ENCODE data around the gene COL4A2.

The COL4A2 gene

GRCh38 chr13:110328573-110328972 lies 21.5 kb downstream of the COL4A2 start:
- Histone ChIP-seq H3K27ac (ENCODE audit: insufficient read depth, low read length, poor library complexity, severe bottlenecking) (no peak overlapping the region), H3K27me3 (replicated peaks; ENCODE audit: control insufficient read depth, insufficient read depth, low read length, poor library complexity, severe bottlenecking) (no peaks in the 10 kb centered on the region), H3K4me1 (ENCODE audit: control insufficient read depth, insufficient read depth, low read length, poor library complexity, severe bottlenecking) (no peaks in the 10 kb centered on the region), H3K9me3 (ENCODE audit: control insufficient read depth, low read length) (no peaks in the 10 kb centered on the region), H3K4me3 (ENCODE audit: insufficient read depth, low read depth, low read length, poor library complexity, severe bottlenecking) (no peak overlapping the region), H3K36me3 (ENCODE audit: control insufficient read depth, insufficient read depth, low read length) (no peaks in the 10 kb centered on the region)
- no peak for DNase-seq

GRCh38 chr13:110329258-110329657 lies 22.2 kb downstream of the COL4A2 start:
- DNase-seq = no peak
- H3K4me1 ChIP-seq (ENCODE audit: control insufficient read depth, insufficient read depth, low read length, poor library complexity, severe bottlenecking) = no peaks in the 10 kb centered on the region
- H3K27ac ChIP-seq (ENCODE audit: insufficient read depth, low read length, poor library complexity, severe bottlenecking) = no peak overlapping the region
- no peaks in the 10 kb centered on the region for H3K27me3 ChIP-seq (replicated peaks; ENCODE audit: control insufficient read depth, insufficient read depth, low read length, poor library complexity, severe bottlenecking)
- H3K36me3 ChIP-seq (ENCODE audit: control insufficient read depth, insufficient read depth, low read length) = no peaks in the 10 kb centered on the region
- no peaks in the 10 kb centered on the region for H3K9me3 ChIP-seq (ENCODE audit: control insufficient read depth, low read length)
- H3K4me3 ChIP-seq (ENCODE audit: insufficient read depth, low read depth, low read length, poor library complexity, severe bottlenecking) = no peak overlapping the region

GRCh38 chr13:110329798-110330461 lies 22.8 kb downstream of the COL4A2 start:
- no peak overlapping the region for H3K27ac ChIP-seq (ENCODE audit: insufficient read depth, low read length, poor library complexity, severe bottlenecking)
- H3K36me3 ChIP-seq (ENCODE audit: control insufficient read depth, insufficient read depth, low read length) = no peaks in the 10 kb centered on the region
- no peak for DNase-seq
- no peaks in the 10 kb centered on the region for H3K9me3 ChIP-seq (ENCODE audit: control insufficient read depth, low read length)
- H3K4me1 ChIP-seq (ENCODE audit: control insufficient read depth, insufficient read depth, low read length, poor library complexity, severe bottlenecking) = no peaks in the 10 kb centered on the region
- no peak overlapping the region for H3K4me3 ChIP-seq (ENCODE audit: insufficient read depth, low read depth, low read length, poor library complexity, severe bottlenecking)
- H3K27me3 ChIP-seq (replicated peaks; ENCODE audit: control insufficient read depth, insufficient read depth, low read length, poor library complexity, severe bottlenecking) = no peaks in the 10 kb centered on the region

DNA sequence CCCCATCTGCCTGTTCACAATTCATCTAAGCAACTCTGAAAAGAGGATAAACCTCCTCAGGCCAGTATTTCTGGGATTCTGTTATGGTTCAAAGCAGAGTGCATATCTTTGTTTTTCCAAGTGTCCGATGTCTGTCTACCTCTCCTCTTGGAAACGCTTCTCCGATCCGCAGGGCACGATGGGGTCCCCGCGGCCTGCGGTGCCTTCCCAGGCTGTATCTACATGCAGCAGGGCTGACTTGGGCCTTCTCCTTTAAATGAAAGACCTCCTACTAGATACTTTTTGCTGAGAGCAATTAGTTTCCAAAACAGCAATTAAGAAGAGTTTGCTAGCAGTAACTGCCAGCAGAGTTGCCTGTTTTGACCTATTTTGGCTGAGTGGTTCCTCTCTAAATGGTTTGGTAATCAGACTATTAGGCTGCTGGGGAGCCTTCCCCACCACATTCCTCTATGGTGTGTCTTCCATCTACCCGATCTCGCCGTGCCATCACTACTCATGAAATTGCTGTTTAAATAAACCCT lies 23.5 kb downstream of the COL4A2 start:
- DNase-seq = no peak
- H3K27me3 ChIP-seq (replicated peaks; ENCODE audit: control insufficient read depth, insufficient read depth, low read length, poor library complexity, severe bottlenecking) = no peaks in the 10 kb centered on the region
- no peaks in the 10 kb centered on the region for H3K36me3 ChIP-seq (ENCODE audit: control insufficient read depth, insufficient read depth, low read length)
- H3K4me1 ChIP-seq (ENCODE audit: control insufficient read depth, insufficient read depth, low read length, poor library complexity, severe bottlenecking) = no peaks in the 10 kb centered on the region
- no peak overlapping the region for H3K4me3 ChIP-seq (ENCODE audit: insufficient read depth, low read depth, low read length, poor library complexity, severe bottlenecking)
- no peaks in the 10 kb centered on the region for H3K9me3 ChIP-seq (ENCODE audit: control insufficient read depth, low read length)
- no peak overlapping the region for H3K27ac ChIP-seq (ENCODE audit: insufficient read depth, low read length, poor library complexity, severe bottlenecking)

DNA sequence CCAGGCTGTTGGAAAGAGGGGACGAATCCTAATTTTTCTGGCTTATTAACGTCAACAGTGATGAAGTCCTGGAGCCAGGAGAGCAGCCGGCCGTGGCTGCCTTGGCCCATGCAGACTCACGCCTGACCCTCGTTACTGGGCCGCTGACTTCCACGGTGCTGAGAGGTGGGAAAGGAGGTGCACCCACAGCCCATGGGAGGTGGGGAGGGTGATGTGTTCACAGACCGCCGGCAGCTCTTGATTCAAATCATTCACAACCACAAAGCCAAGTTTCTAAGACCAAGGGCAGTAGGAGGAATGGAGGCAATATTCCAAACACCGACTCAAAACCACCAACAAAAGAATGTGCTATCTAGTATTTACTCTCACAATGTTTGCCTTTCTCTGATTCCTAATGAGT lies 24.3 kb downstream of the COL4A2 start:
- no peak overlapping the region for H3K4me3 ChIP-seq (ENCODE audit: insufficient read depth, low read depth, low read length, poor library complexity, severe bottlenecking)
- H3K9me3 ChIP-seq (ENCODE audit: control insufficient read depth, low read length) = no peaks in the 10 kb centered on the region
- no peaks in the 10 kb centered on the region for H3K27me3 ChIP-seq (replicated peaks; ENCODE audit: control insufficient read depth, insufficient read depth, low read length, poor library complexity, severe bottlenecking)
- no peaks in the 10 kb centered on the region for H3K36me3 ChIP-seq (ENCODE audit: control insufficient read depth, insufficient read depth, low read length)
- no peak for DNase-seq
- H3K4me1 ChIP-seq (ENCODE audit: control insufficient read depth, insufficient read depth, low read length, poor library complexity, severe bottlenecking) = no peaks in the 10 kb centered on the region
- H3K27ac ChIP-seq (ENCODE audit: insufficient read depth, low read length, poor library complexity, severe bottlenecking) = no peak overlapping the region

GRCh38 chr13:110332750-110333149 lies 25.7 kb downstream of the COL4A2 start:
- no peak for DNase-seq
- Histone ChIP-seq H3K9me3 (ENCODE audit: control insufficient read depth, low read length) (no peaks in the 10 kb centered on the region), H3K27me3 (replicated peaks; ENCODE audit: control insufficient read depth, insufficient read depth, low read length, poor library complexity, severe bottlenecking) (no peaks in the 10 kb centered on the region), H3K4me1 (ENCODE audit: control insufficient read depth, insufficient read depth, low read length, poor library complexity, severe bottlenecking) (no peaks in the 10 kb centered on the region), H3K4me3 (ENCODE audit: insufficient read depth, low read depth, low read length, poor library complexity, severe bottlenecking) (no peak overlapping the region), H3K36me3 (ENCODE audit: control insufficient read depth, insufficient read depth, low read length) (no peaks in the 10 kb centered on the region), H3K27ac (ENCODE audit: insufficient read depth, low read length, poor library complexity, severe bottlenecking) (no peak overlapping the region)

DNA sequence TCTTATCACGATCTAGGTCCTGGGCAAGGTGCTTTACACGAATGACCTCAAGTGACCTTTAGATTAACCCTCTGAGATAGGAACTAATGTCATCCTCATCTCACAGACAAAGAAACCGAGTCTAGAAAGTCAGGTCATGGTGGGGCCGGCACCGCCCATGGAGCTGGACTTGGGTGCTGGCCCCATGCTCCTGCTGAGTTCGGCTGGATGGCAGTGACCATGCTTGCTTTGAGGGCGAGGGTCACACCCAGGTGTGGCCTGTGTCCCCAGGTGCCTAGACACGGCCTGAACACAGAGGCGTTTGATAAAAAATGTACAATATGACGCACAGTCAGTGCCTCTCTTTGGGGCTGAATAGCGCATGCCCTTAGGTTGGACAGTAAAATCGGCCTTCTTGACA lies 26.8 kb downstream of the COL4A2 start:
- no peaks in the 10 kb centered on the region for H3K9me3 ChIP-seq (ENCODE audit: control insufficient read depth, low read length)
- DNase-seq = no peak
- H3K4me3 ChIP-seq (ENCODE audit: insufficient read depth, low read depth, low read length, poor library complexity, severe bottlenecking) = no peak overlapping the region
- no peaks in the 10 kb centered on the region for H3K36me3 ChIP-seq (ENCODE audit: control insufficient read depth, insufficient read depth, low read length)
- H3K27ac ChIP-seq (ENCODE audit: insufficient read depth, low read length, poor library complexity, severe bottlenecking) = no peak overlapping the region
- no peaks in the 10 kb centered on the region for H3K27me3 ChIP-seq (replicated peaks; ENCODE audit: control insufficient read depth, insufficient read depth, low read length, poor library complexity, severe bottlenecking)
- no peaks in the 10 kb centered on the region for H3K4me1 ChIP-seq (ENCODE audit: control insufficient read depth, insufficient read depth, low read length, poor library complexity, severe bottlenecking)

GRCh38 chr13:110334256-110334655 lies 27.2 kb downstream of the COL4A2 start:
- no peak overlapping the region for H3K4me3 ChIP-seq (ENCODE audit: insufficient read depth, low read depth, low read length, poor library complexity, severe bottlenecking)
- no peak for DNase-seq
- H3K4me1 ChIP-seq (ENCODE audit: control insufficient read depth, insufficient read depth, low read length, poor library complexity, severe bottlenecking) = peaks cover 1% of the 10 kb centered on the region
- H3K9me3 ChIP-seq (ENCODE audit: control insufficient read depth, low read length) = no peaks in the 10 kb centered on the region
- no peak overlapping the region for H3K27ac ChIP-seq (ENCODE audit: insufficient read depth, low read length, poor library complexity, severe bottlenecking)
- H3K27me3 ChIP-seq (replicated peaks; ENCODE audit: control insufficient read depth, insufficient read depth, low read length, poor library complexity, severe bottlenecking) = no peaks in the 10 kb centered on the region
- no peaks in the 10 kb centered on the region for H3K36me3 ChIP-seq (ENCODE audit: control insufficient read depth, insufficient read depth, low read length)

DNA sequence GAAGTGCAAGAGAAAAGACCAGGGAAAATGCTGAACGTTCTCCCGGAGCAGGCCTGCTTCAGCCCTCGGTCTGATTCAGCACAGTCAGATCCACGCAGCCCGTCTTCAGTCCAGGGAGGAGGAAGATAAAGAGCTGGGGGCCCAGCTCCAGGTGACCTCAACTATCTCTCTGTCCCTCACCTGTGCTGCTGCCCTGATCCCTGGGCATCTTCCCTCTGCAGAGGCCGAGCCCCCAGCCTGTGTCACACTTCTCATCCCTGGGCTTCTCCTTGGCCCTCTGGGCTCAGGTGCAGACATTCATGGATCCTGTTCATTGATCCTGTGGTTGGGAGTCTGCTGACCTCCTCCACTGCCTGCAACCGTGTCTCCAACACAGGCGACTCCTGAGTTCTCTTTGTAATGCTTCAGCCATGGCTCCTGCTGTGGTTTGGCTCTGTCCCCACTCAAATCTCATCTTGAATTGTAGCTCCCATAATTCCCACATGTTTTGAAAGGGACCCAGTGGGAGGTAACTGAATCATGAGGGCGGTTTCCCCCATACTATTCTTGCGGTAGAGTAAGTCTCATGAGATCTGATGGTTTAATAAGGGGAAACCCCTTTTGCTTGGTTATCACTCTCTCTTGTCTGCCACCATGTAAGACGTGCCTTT lies 27.9 kb downstream of the COL4A2 start:
- H3K4me3 ChIP-seq (ENCODE audit: insufficient read depth, low read depth, low read length, poor library complexity, severe bottlenecking) = no peak overlapping the region
- no peaks in the 10 kb centered on the region for H3K27me3 ChIP-seq (replicated peaks; ENCODE audit: control insufficient read depth, insufficient read depth, low read length, poor library complexity, severe bottlenecking)
- no peak for DNase-seq
- H3K4me1 ChIP-seq (ENCODE audit: control insufficient read depth, insufficient read depth, low read length, poor library complexity, severe bottlenecking) = peaks cover 3% of the 10 kb centered on the region
- no peaks in the 10 kb centered on the region for H3K9me3 ChIP-seq (ENCODE audit: control insufficient read depth, low read length)
- no peak overlapping the region for H3K27ac ChIP-seq (ENCODE audit: insufficient read depth, low read length, poor library complexity, severe bottlenecking)
- no peaks in the 10 kb centered on the region for H3K36me3 ChIP-seq (ENCODE audit: control insufficient read depth, insufficient read depth, low read length)

DNA sequence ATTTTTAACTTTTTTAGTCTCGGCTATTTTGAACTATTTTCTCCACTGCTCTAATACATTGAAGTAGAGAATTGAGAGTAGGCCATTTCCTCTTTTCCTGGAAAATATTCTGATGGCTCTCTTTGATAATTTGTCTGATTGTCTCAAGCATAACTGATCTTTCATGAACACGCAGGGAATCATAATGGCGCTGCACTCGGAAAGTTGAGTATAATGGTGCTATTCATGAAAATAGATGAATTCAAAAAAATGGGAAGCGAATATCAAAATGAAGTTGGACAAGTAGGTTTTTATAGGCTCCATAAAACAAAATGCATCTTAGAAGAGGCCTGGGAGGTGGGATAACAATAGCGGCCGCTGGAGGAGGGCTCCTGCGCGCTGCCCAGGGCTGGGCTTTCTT lies 29.0 kb downstream of the COL4A2 start:
- DNase-seq = no peak
- Histone ChIP-seq H3K4me3 (ENCODE audit: insufficient read depth, low read depth, low read length, poor library complexity, severe bottlenecking) (no peak overlapping the region), H3K27ac (ENCODE audit: insufficient read depth, low read length, poor library complexity, severe bottlenecking) (no peak overlapping the region), H3K36me3 (ENCODE audit: control insufficient read depth, insufficient read depth, low read length) (no peaks in the 10 kb centered on the region), H3K4me1 (ENCODE audit: control insufficient read depth, insufficient read depth, low read length, poor library complexity, severe bottlenecking) (peaks cover 10% of the 10 kb centered on the region), H3K27me3 (replicated peaks; ENCODE audit: control insufficient read depth, insufficient read depth, low read length, poor library complexity, severe bottlenecking) (no peaks in the 10 kb centered on the region), H3K9me3 (ENCODE audit: control insufficient read depth, low read length) (no peaks in the 10 kb centered on the region)

Data from effector memory CD4-positive, alpha-beta T cell (primary cell).